ENCODE data around the gene PTPN5.

Gene PTPN5

DNA sequence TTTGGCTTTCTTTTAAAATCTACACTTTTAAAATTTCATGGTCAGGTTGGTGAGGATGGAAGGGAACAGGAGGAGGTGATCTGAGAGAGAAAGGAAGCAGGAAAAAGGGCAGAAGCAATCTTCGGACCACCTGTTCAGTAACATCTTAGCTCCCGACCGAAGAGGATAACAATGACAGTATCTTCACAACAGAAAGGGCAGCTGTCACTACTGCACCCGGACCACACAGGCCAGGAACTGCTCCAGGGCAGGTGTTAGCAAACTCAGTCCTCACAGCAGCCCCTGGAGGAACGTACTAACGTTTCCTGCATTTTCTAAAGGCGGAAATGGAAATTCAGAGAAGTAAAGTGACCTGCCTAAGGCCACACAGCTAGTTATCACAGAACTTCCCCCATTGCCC lies 16.8 kb downstream of the PTPN5 start:
- CTCF ChIA-PET: interaction anchor here (0.6 to 6.0 kb wide), 13 partner anchors 9 to 659 kb away, joined by 3 to 67 read pairs (median 6); no protein-coding TSS in a partner anchor
- no peak overlapping the region for H3K4me3 ChIP-seq (ENCODE audit: low read depth, low read length)
- no peak for DNase-seq (ENCODE audit: low read depth, low spot score)
- POLR2A ChIA-PET: no interaction called here
- TF ChIP-seq CTCF (IDR thresholded peaks at IDR 0.05; ENCODE audit: insufficient read depth, low read length, missing control alignments): no peak

DNA sequence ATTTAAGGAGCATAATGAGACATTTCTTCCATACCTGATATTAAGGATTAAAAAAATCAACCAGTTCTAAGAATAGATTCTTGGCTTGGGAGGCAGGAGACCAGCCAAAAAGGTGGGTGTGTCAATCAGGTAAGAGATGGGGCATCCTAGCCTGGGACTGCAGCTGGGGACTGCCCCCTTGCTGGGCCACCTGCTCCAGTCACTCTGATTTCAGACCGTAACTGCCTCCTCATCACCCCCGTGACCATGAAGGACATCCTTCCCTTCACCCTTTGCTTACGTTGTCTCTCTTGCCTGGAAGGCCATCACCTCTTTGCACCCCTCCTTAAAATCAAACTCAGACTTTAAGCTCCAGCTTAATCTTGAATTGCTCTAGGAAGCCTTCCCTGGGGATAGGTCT lies 17.9 kb downstream of the PTPN5 start:
- no peak for TF ChIP-seq CTCF (IDR thresholded peaks at IDR 0.05; ENCODE audit: insufficient read depth, low read length, missing control alignments)
- ChIA-PET POLR2A (no interaction called here), CTCF (interaction anchor here (1.8 to 6.0 kb wide), 2 partner anchors 9 to 52 kb away, joined by 6 to 67 read pairs; no protein-coding TSS in a partner anchor)
- DNase-seq (ENCODE audit: low read depth, low spot score): no peak
- H3K4me3 ChIP-seq (ENCODE audit: low read depth, low read length): no peak overlapping the region

GRCh38 chr11:18773104-18773503 lies 18.5 kb downstream of the PTPN5 start:
- POLR2A ChIA-PET: no interaction called here
- no peak for DNase-seq (ENCODE audit: low read depth, low spot score)
- no peak overlapping the region for H3K4me3 ChIP-seq (ENCODE audit: low read depth, low read length)
- CTCF ChIA-PET: interaction anchor here (1.8 to 6.0 kb wide), 2 partner anchors 8 to 51 kb away, joined by 6 to 67 read pairs; no protein-coding TSS in a partner anchor
- TF ChIP-seq CTCF (IDR thresholded peaks at IDR 0.05; ENCODE audit: insufficient read depth, low read length, missing control alignments): no peak

- no peak for TF ChIP-seq CTCF (IDR thresholded peaks at IDR 0.05; ENCODE audit: insufficient read depth, low read length, missing control alignments)
- POLR2A ChIA-PET: no interaction called here
- CTCF ChIA-PET: no interaction called here
- DNase-seq (ENCODE audit: low read depth, low spot score): no peak
- H3K4me3 ChIP-seq (ENCODE audit: low read depth, low read length): no peak overlapping the region
Observed at GRCh38 chr11:18772211-18772610, 19.4 kb downstream of the PTPN5 start.

GRCh38 chr11:18771266-18772035 lies 20.1 kb downstream of the PTPN5 start:
- H3K4me3 ChIP-seq (ENCODE audit: low read depth, low read length): no peak overlapping the region
- no peak for DNase-seq (ENCODE audit: low read depth, low spot score)
- TF ChIP-seq CTCF (IDR thresholded peaks at IDR 0.05; ENCODE audit: insufficient read depth, low read length, missing control alignments): no peak
- POLR2A ChIA-PET: no interaction called here
- CTCF ChIA-PET: interaction anchor here (1.5 kb wide), 1 partner anchor 8 kb away, joined by 3 read pairs; no protein-coding TSS in a partner anchor

DNA sequence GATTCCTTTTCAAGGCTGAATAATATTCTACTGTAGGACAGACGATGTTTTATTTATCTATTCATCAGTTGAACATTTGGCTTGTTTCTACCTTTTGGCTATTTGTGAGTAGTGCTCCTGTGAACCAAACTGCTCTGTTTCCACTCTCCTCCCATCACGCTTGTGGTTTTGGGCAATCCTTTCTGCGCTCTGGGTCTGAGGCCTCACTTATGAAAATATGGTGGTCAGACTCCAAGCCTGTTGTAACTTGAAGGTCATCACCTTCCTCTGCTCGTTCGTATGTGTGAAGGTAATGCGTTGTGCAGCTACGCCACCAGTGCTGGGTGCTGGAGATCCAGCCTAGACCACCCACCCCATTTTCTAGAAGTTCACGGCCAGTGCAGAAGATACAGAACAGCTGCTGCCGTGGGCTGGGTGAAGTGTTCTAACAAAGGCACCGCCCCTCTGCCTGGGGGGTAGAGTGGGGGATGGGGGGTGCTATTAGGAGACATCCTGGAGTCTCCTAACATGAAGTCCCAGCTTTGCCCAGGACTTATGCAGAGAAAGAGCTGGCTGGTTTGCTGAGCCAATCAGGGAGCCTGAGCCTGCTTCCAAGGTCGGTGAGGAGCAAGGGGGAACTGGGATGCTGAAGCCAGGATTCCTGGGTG lies 21.0 kb downstream of the PTPN5 start:
- CTCF ChIA-PET: interaction anchor here (1.5 kb wide), 1 partner anchor 9 kb away, joined by 3 read pairs; no protein-coding TSS in a partner anchor
- DNase-seq (ENCODE audit: low read depth, low spot score): no peak
- no peak for TF ChIP-seq CTCF (IDR thresholded peaks at IDR 0.05; ENCODE audit: insufficient read depth, low read length, missing control alignments)
- H3K4me3 ChIP-seq (ENCODE audit: low read depth, low read length): no peak overlapping the region
- POLR2A ChIA-PET: no interaction called here

Data from AG04449 (cell line).